Measurements from ENCODE around the gene WRAP53.

WRAP53 gene

DNA sequence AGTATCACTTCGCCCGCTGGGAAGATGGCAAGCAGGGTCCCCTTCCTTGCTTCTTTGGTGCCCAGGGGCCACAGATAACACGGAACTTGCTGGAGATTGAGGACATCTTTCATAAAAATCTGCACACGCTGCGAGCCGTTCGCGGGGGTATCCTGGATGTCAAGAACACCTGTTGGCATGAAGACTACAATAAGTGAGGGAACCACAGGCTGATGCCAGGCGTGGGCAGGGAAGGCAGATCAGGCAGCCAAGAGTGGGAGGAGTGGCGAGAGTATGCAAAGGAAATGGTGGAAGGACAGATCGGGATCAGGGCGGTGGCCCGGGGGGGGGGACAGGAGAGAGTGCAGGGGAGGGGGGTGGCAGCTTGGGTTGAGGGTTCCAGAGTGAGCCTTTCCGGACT is 51.5 kb downstream of the WRAP53 start:
- no peak overlapping the region for H3K4me3 ChIP-seq (ENCODE audit: low read depth, low read length)
- TF ChIP-seq, protein P1, sequence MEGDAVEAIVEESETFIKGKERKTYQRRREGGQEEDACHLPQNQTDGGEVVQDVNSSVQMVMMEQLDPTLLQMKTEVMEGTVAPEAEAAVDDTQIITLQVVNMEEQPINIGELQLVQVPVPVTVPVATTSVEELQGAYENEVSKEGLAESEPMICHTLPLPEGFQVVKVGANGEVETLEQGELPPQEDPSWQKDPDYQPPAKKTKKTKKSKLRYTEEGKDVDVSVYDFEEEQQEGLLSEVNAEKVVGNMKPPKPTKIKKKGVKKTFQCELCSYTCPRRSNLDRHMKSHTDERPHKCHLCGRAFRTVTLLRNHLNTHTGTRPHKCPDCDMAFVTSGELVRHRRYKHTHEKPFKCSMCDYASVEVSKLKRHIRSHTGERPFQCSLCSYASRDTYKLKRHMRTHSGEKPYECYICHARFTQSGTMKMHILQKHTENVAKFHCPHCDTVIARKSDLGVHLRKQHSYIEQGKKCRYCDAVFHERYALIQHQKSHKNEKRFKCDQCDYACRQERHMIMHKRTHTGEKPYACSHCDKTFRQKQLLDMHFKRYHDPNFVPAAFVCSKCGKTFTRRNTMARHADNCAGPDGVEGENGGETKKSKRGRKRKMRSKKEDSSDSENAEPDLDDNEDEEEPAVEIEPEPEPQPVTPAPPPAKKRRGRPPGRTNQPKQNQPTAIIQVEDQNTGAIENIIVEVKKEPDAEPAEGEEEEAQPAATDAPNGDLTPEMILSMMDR (IDR thresholded peaks at IDR 0.05; ENCODE audit: low read depth, low read length) = no peak

- TF ChIP-seq, protein P1 (IDR thresholded peaks at IDR 0.05; ENCODE audit: low read depth, low read length) = no peak
- peak overlapping the region; percentile 17; the same call in 1 of the 2 replicates for H3K4me3 ChIP-seq (ENCODE audit: low read depth, low read length)
These were observed 52.3 kb downstream of the WRAP53 start for GRCh38 chr17:7740481-7741001.

DNA sequence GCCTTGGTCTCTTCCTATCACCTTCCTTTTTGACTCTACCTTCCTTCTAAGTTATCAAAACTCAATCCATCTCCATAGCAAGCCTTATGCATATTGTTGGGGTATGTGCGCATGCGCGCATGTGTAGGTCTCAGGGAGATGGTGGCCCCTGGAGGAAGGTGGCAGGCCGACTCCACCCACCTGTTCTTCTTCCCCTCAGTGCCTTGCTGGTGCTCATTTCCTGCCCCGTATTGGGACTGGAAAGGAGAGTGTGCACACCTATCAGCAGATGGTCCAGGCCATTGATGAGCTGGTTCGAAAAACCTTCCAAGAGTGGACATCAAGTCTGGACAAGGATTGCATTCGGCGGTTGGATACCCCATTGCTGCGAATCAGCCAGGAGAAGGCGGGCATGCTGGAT is 54.5 kb downstream of the WRAP53 start:
- H3K4me3 ChIP-seq (ENCODE audit: low read depth, low read length) = no peak overlapping the region
- TF ChIP-seq, protein P1 (IDR thresholded peaks at IDR 0.05; ENCODE audit: low read depth, low read length) = no peak

DNA sequence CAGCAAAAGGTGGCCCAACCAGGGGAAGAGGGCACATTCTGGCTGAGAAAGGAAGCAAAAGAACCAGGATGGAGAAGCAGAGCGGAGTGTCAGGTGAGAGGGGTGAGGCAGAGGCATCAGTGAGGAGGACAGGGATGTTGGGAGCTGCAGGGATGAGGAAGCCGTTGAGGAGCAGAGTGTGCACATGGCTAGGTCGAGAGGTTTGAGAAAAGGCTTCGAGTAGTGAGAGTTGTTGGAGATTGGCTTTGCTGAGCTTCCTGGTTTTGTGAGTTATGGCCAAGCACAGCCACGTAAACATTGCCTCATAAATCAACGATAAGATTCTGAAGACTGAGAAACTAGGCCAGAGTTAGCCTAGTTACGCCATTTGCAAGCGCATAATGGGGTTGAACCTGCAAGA is 56.1 kb downstream of the WRAP53 start:
- TF ChIP-seq, protein P1 (IDR thresholded peaks at IDR 0.05; ENCODE audit: low read depth, low read length) = no peak
- no peak overlapping the region for H3K4me3 ChIP-seq (ENCODE audit: low read depth, low read length)

GRCh38 chr17:7745748-7746470 is 57.6 kb downstream of the WRAP53 start:
- TF ChIP-seq, protein P1 (IDR thresholded peaks at IDR 0.05; ENCODE audit: low read depth, low read length) = no peak
- no peak overlapping the region for H3K4me3 ChIP-seq (ENCODE audit: low read depth, low read length)

GRCh38 chr17:7747635-7748071 is 59.4 kb downstream of the WRAP53 start:
- TF ChIP-seq, protein P1 (IDR thresholded peaks at IDR 0.05; ENCODE audit: low read depth, low read length) = no peak
- no peak overlapping the region for H3K4me3 ChIP-seq (ENCODE audit: low read depth, low read length)

- H3K4me3 ChIP-seq (ENCODE audit: low read depth, low read length) = no peak overlapping the region
- TF ChIP-seq, protein P1 (IDR thresholded peaks at IDR 0.05; ENCODE audit: low read depth, low read length) = no peak
These were observed 59.9 kb downstream of the WRAP53 start for GRCh38 chr17:7748076-7748775.
